Ishikawa (cell line): ENCODE results near the gene RAD51B.

Experiments used
- CEBPB ChIP-seq: IDR thresholded peaks from 2 replicates; pipeline ENCODE4 v1.6.1; 2012
- CREB1 ChIP-seq: IDR thresholded peaks from 2 replicates; pipeline ENCODE4 v1.6.1; 2012; ENCODE audit warnings: low read depth
- EGR1 ChIP-seq: IDR thresholded peaks from 2 replicates; pipeline ENCODE4 v1.6.1; 2012
- EP300 ChIP-seq: IDR thresholded peaks from 2 replicates; pipeline ENCODE4 v1.6.1; 2012; ENCODE audit warnings: borderline replicate concordance
- FOXM1 ChIP-seq: IDR thresholded peaks from 2 replicates; pipeline ENCODE4 v1.6.1; 2012; ENCODE audit warnings: low read depth, borderline replicate concordance
- MAX ChIP-seq: IDR thresholded peaks from 2 replicates; pipeline ENCODE4 v1.6.1; 2012
- NFIC ChIP-seq: IDR thresholded peaks from 2 replicates; pipeline ENCODE4 v1.6.1; 2012
- RAD21 ChIP-seq: IDR thresholded peaks from 2 replicates; pipeline ENCODE4 v1.6.1; 2012; ENCODE audit warnings: low read depth
- REST ChIP-seq: IDR thresholded peaks from 2 replicates; pipeline ENCODE4 v1.6.1; 2012; ENCODE audit warnings: low read depth, mild to moderate bottlenecking
- TAF1 ChIP-seq: IDR thresholded peaks from 2 replicates; pipeline ENCODE4 v1.6.1; 2012; ENCODE audit warnings: low read depth, mild to moderate bottlenecking
- TCF12 ChIP-seq: IDR thresholded peaks from 2 replicates; pipeline ENCODE4 v1.6.1; 2012; ENCODE audit warnings: low read depth
- TEAD4 ChIP-seq: IDR thresholded peaks from 2 replicates; pipeline ENCODE4 v1.6.1; 2012
- USF1 ChIP-seq: IDR thresholded peaks from 2 replicates; pipeline ENCODE4 v1.6.1; 2012
- YY1 ChIP-seq: IDR thresholded peaks from 2 replicates; pipeline ENCODE4 v1.6.1; 2012; ENCODE audit warnings: low read depth
- ZBTB7A ChIP-seq: IDR thresholded peaks from 2 replicates; pipeline ENCODE4 v1.6.1; 2012; ENCODE audit warnings: low read depth

The RAD51B gene

GRCh38 chr14:68423686-68424085 lies 604.1 kb downstream of the RAD51B start:
- TF ChIP-seq MAX (no peak), REST (no peak), CREB1 (no peak), YY1 (no peak), CEBPB (no peak)

GRCh38 chr14:68424443-68425172 lies 605.0 kb downstream of the RAD51B start:
- no peak for TF ChIP-seq EGR1
- TF ChIP-seq RAD21 = no peak
- no peak for TF ChIP-seq CEBPB
- TF ChIP-seq FOXM1 = no peak
- no peak for TF ChIP-seq EP300
- TF ChIP-seq NFIC = no peak
- TF ChIP-seq TCF12 = no peak
- TF ChIP-seq USF1 = no peak
- no peak for TF ChIP-seq YY1
- TF ChIP-seq REST = no peak
- no peak for TF ChIP-seq MAX
- no peak for TF ChIP-seq CREB1

- TF ChIP-seq RAD21 = no peak
- no peak for TF ChIP-seq ZBTB7A
- TF ChIP-seq TEAD4 = no peak
- no peak for TF ChIP-seq NFIC
- no peak for TF ChIP-seq USF1
- TF ChIP-seq EP300 = no peak
- no peak for TF ChIP-seq TAF1
- no peak for TF ChIP-seq TCF12
- TF ChIP-seq YY1 = no peak
- no peak for TF ChIP-seq CEBPB
- no peak for TF ChIP-seq EGR1
- no peak for TF ChIP-seq CREB1
- TF ChIP-seq MAX = no peak
- TF ChIP-seq FOXM1 = no peak
- TF ChIP-seq REST = no peak
Observed at GRCh38 chr14:68426661-68427549, 607.3 kb downstream of the RAD51B start.

- TF ChIP-seq FOXM1 = no peak
- no peak for TF ChIP-seq RAD21
- no peak for TF ChIP-seq EGR1
- TF ChIP-seq REST = no peak
- no peak for TF ChIP-seq TEAD4
- no peak for TF ChIP-seq NFIC
- TF ChIP-seq CREB1 = no peak
- TF ChIP-seq USF1 = no peak
- TF ChIP-seq TAF1 = no peak
- TF ChIP-seq YY1 = no peak
- no peak for TF ChIP-seq MAX
- no peak for TF ChIP-seq ZBTB7A
- TF ChIP-seq CEBPB = no peak
- TF ChIP-seq EP300 = no peak
- TF ChIP-seq TCF12 = no peak
Observed at GRCh38 chr14:68427550-68427890, 607.9 kb downstream of the RAD51B start.
